Upper lobe of left lung (tissue), 4 donors: Measurements from ENCODE around the gene SRRM4.

Source experiments
- POLR2AphosphoS5 ChIP-seq, 2 donors: sonication (generic); formaldehyde crosslinking; IDR thresholded peaks; one replicate each; pipeline ENCODE4 v1.5.1; 2017; ENCODE audit warnings: antibody characterized with exemption in 2 of 2
- TF ChIP-seq, protein P1 (sequence below), 6 experiments: fragments of 450-650 bp in 4 of 6; fragments of 200-600 bp in 2 of 6; sonication (generic) in 2 of 6; IDR thresholded peaks; one replicate each; pipeline ENCODE4 v1.5.1; 2016 to 2019; ENCODE audit warnings: antibody characterized with exemption in 6 of 6

DNA sequence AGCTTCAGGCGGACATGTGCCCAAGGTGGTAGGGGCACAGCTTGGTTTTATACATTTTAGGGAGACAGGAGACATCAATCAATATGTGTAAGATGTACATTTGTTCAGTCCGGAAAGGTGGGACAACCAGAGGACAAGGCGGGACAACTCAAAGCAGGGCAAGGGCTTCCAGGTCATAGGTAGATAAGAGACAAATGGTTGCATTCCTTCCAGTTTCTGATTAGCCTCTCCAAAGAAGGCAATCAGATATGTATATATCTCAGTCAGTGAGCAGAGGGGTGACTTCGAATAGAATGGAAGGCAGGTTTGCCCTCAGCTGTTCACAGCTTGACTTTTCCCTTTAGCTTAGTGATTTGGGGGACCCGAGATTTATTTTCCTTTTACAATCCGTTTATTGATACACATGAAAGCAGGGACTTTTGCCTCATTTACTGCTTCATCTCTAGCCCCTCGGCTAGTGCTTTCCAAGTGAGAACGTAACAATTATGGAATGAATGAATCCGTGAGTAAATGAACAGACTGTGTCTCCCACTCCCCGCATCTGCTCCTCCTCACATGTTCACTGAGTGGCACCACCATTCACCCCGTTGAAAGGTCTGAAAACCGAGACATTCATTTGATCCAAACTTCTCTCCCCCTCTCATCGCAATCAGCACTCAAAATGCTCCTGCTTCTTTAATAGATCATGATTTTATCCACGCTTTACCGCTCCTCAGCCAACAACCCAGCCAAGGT lies 190.5 kb downstream of the SRRM4 start:
- TF ChIP-seq, protein P1, sequence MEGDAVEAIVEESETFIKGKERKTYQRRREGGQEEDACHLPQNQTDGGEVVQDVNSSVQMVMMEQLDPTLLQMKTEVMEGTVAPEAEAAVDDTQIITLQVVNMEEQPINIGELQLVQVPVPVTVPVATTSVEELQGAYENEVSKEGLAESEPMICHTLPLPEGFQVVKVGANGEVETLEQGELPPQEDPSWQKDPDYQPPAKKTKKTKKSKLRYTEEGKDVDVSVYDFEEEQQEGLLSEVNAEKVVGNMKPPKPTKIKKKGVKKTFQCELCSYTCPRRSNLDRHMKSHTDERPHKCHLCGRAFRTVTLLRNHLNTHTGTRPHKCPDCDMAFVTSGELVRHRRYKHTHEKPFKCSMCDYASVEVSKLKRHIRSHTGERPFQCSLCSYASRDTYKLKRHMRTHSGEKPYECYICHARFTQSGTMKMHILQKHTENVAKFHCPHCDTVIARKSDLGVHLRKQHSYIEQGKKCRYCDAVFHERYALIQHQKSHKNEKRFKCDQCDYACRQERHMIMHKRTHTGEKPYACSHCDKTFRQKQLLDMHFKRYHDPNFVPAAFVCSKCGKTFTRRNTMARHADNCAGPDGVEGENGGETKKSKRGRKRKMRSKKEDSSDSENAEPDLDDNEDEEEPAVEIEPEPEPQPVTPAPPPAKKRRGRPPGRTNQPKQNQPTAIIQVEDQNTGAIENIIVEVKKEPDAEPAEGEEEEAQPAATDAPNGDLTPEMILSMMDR (IDR thresholded peaks at IDR 0.05), result no peak
- TF ChIP-seq POLR2AphosphoS5 (IDR thresholded peaks at IDR 0.05), result no peak
